IMR-90 (cell line): ENCODE measurements around the gene PI4KA. TPM values are rescaled to one million over a fixed set of nuclear protein-coding genes. Genes with fewer than 3 reads are reported as not detected.

Experiments
- ATAC-seq: fragments of 200-7000 bp; cut with Tn5 transposase; 2 replicates; pipeline ENCODE4 v1.9.1; 2020; ENCODE audit warnings: low read depth, mild to moderate bottlenecking, moderate library complexity
- BruUV-seq: library from RNA; stranded (reverse); fragments of 400-500 nt; replicated peaks from 2 replicates; lab custom pipeline; 2021; lab: Mats Ljungman, UMichigan
- CTCF ChIA-PET: fragments of 300-600 bp; formaldehyde crosslinking; extraction: SDS; loops from one replicate; lab custom pipeline; 2021; ENCODE audit warnings: antibody characterized with exemption; lab: Yijun Ruan, JAX
- POLR2A ChIA-PET: fragments of 300-600 bp; sonication (Branson Sonifier 250); formaldehyde crosslinking; loops from one replicate; lab custom pipeline; 2022; ENCODE audit warnings: antibody characterized with exemption; ENCODE audit not compliant: unreplicated experiment; lab: Charles Lee
- DNase-seq: peaks from one replicate; pipeline ENCODE4 v3.0.0; 2013
- H2AFZ ChIP-seq: replicated peaks from 2 replicates; pipeline ENCODE3; 2013; ENCODE audit warnings: low read length, mild to moderate bottlenecking; ENCODE audit not compliant: poor library complexity
- H2AK5ac ChIP-seq: 2 replicates; pipeline ENCODE4 v1.6.1; 2013; ENCODE audit warnings: low read depth, low read length, inconsistent platforms
- H2AK9ac ChIP-seq: replicated peaks from 2 replicates; pipeline ENCODE3; 2013; ENCODE audit warnings: mild to moderate bottlenecking, low read depth, low read length, moderate library complexity; ENCODE audit not compliant: poor library complexity
- H2BK120ac ChIP-seq: 2 replicates; pipeline ENCODE4 v1.6.1; 2013; ENCODE audit warnings: low read depth, low read length, inconsistent platforms
- H2BK15ac ChIP-seq: 3 replicates; pipeline ENCODE4 v1.6.1; 2013; ENCODE audit warnings: low read depth, low read length, inconsistent platforms
- H2BK20ac ChIP-seq: 2 replicates; pipeline ENCODE4 v1.6.1; 2013; ENCODE audit warnings: low read depth, mild to moderate bottlenecking, inconsistent platforms, low read length, moderate library complexity
- H2BK5ac ChIP-seq: 2 replicates; pipeline ENCODE4 v1.6.1; 2013; ENCODE audit warnings: mild to moderate bottlenecking, low read depth, low read length, inconsistent platforms; ENCODE audit not compliant: poor library complexity, severe bottlenecking
- H3K14ac ChIP-seq: replicated peaks from 2 replicates; pipeline ENCODE4 v1.6.1; 2013; ENCODE audit warnings: low read depth, low read length, inconsistent platforms
- H3K18ac ChIP-seq: 2 replicates; pipeline ENCODE4 v1.6.1; 2013; ENCODE audit warnings: low read depth, low read length, control low read depth
- H3K23ac ChIP-seq: 2 replicates; pipeline ENCODE4 v1.6.1; 2013; ENCODE audit warnings: low read depth, low read length, inconsistent platforms
- H3K27ac ChIP-seq: 2 replicates; pipeline ENCODE4 v1.5.1; 2013; ENCODE audit warnings: mild to moderate bottlenecking, control low read depth, low read length; ENCODE audit not compliant: insufficient read depth
- H3K27me3 ChIP-seq: 2 replicates; pipeline ENCODE4 v1.6.1; 2013; ENCODE audit warnings: low read length; ENCODE audit not compliant: control insufficient read depth, insufficient read depth
- H3K36me3 ChIP-seq: 2 replicates; pipeline ENCODE4 v1.6.1; 2013; ENCODE audit warnings: low read length, mixed read lengths; ENCODE audit not compliant: control insufficient read depth, insufficient read depth
- H3K4ac ChIP-seq: 2 replicates; pipeline ENCODE4 v1.6.1; 2013; ENCODE audit warnings: low read depth, low read length, inconsistent platforms
- H3K4me1 ChIP-seq: 2 replicates; pipeline ENCODE4 v1.6.1; 2013; ENCODE audit warnings: low read length, mixed read lengths; ENCODE audit not compliant: control insufficient read depth, insufficient read depth
- H3K4me2 ChIP-seq: 2 replicates; pipeline ENCODE4 v1.6.1; 2013; ENCODE audit warnings: low read depth, mild to moderate bottlenecking, control low read depth, low read length, moderate library complexity
- H3K4me3 ChIP-seq: 2 replicates; pipeline ENCODE4 v1.5.1; 2013; ENCODE audit warnings: low read depth, mild to moderate bottlenecking, control low read depth, low read length, moderate library complexity; ENCODE audit not compliant: insufficient read depth
- H3K56ac ChIP-seq: 2 replicates; pipeline ENCODE4 v1.6.1; 2013; ENCODE audit warnings: low read length, inconsistent platforms; ENCODE audit not compliant: insufficient read depth; ENCODE audit errors: extremely low read depth
- H3K79me1 ChIP-seq, 2 experiments: 2 replicates each; pipeline ENCODE4 v1.6.1; 2013; ENCODE audit warnings: low read length in 2 of 2, inconsistent platforms in 1 of 2, low read depth in 1 of 2
- H3K9ac ChIP-seq: 2 replicates; pipeline ENCODE4 v1.6.1; 2013; ENCODE audit warnings: low read depth, low read length, control low read depth
- H3K9me1 ChIP-seq: 2 replicates; pipeline ENCODE4 v1.6.1; 2013; ENCODE audit warnings: low read length, inconsistent platforms; ENCODE audit not compliant: insufficient read depth
- H3K9me3 ChIP-seq: 2 replicates; pipeline ENCODE4 v1.6.1; 2013; ENCODE audit warnings: low read length; ENCODE audit not compliant: control insufficient read depth, insufficient read depth
- H4K20me1 ChIP-seq: 2 replicates; pipeline ENCODE4 v1.6.1; 2013; ENCODE audit warnings: low read length, inconsistent platforms; ENCODE audit not compliant: insufficient read depth
- H4K5ac ChIP-seq: 2 replicates; pipeline ENCODE4 v1.6.1; 2013; ENCODE audit warnings: mild to moderate bottlenecking, low read depth, low read length, control low read depth
- H4K8ac ChIP-seq, 2 experiments: 2 replicates each; pipeline ENCODE4 v1.6.1; 2013; ENCODE audit warnings: low read depth in 2 of 2, low read length in 2 of 2, control low read depth in 1 of 2, inconsistent platforms in 1 of 2
- H4K91ac ChIP-seq: 2 replicates; pipeline ENCODE4 v1.6.1; 2013; ENCODE audit warnings: low read depth, low read length, inconsistent platforms; ENCODE audit not compliant: insufficient read depth
- BHLHE40 ChIP-seq: fragments of 150-350 bp; IDR thresholded peaks from 2 replicates; pipeline ENCODE4 v1.6.1; 2016; ENCODE audit warnings: mild to moderate bottlenecking, low read depth, low read length
- CEBPB ChIP-seq: IDR thresholded peaks from 2 replicates; pipeline ENCODE4 v1.6.1; 2012; ENCODE audit warnings: low read depth, low read length, improper control_type of control experiment
- CHD1 ChIP-seq: IDR thresholded peaks from 2 replicates; pipeline ENCODE4 v1.6.1; 2012; ENCODE audit warnings: low read depth, low read length, improper control_type of control experiment
- CTCF ChIP-seq: conservative IDR thresholded peaks from 2 replicates; pipeline ENCODE4 v1.5.1; 2012; ENCODE audit warnings: mild to moderate bottlenecking, low read depth, low read length, improper control_type of control experiment
- ELK1 ChIP-seq: fragments of 150-350 bp; IDR thresholded peaks from 2 replicates; pipeline ENCODE4 v1.6.1; 2016; ENCODE audit warnings: low read depth, mild to moderate bottlenecking, low read length, moderate library complexity, borderline replicate concordance
- FOS ChIP-seq: fragments of 150-350 bp; IDR thresholded peaks from 2 replicates; pipeline ENCODE4 v1.6.1; 2016; ENCODE audit warnings: low read depth, low read length
- MAFK ChIP-seq: IDR thresholded peaks from 2 replicates; pipeline ENCODE4 v1.6.1; 2012; ENCODE audit warnings: low read depth, low read length, improper control_type of control experiment
- MAZ ChIP-seq: IDR thresholded peaks from 2 replicates; pipeline ENCODE4 v1.6.1; 2012; ENCODE audit warnings: low read depth, mild to moderate bottlenecking, low read length, improper control_type of control experiment, moderate library complexity, borderline replicate concordance
- MXI1 ChIP-seq: IDR thresholded peaks from 2 replicates; pipeline ENCODE4 v1.6.1; 2012; ENCODE audit warnings: low read depth, mild to moderate bottlenecking, low read length, moderate library complexity, borderline replicate concordance
- NFE2L2 ChIP-seq: fragments of 150-350 bp; IDR thresholded peaks from 2 replicates; pipeline ENCODE4 v1.6.1; 2016; ENCODE audit warnings: low read depth, mild to moderate bottlenecking, low read length
- POLR2A ChIP-seq: IDR thresholded peaks from 2 replicates; pipeline ENCODE4 v1.6.1; 2012; ENCODE audit warnings: mild to moderate bottlenecking, low read depth, low read length
- RAD21 ChIP-seq: IDR thresholded peaks from 2 replicates; pipeline ENCODE4 v1.6.1; 2012; ENCODE audit warnings: low read length, improper control_type of control experiment
- RCOR1 ChIP-seq: IDR thresholded peaks from 2 replicates; pipeline ENCODE4 v1.6.1; 2012; ENCODE audit warnings: mild to moderate bottlenecking, low read length, improper control_type of control experiment; ENCODE audit not compliant: insufficient replicate concordance
- RFX5 ChIP-seq: IDR thresholded peaks from 2 replicates; pipeline ENCODE4 v1.8.0; 2012; ENCODE audit warnings: low read depth, mild to moderate bottlenecking, low read length, moderate library complexity
- SMC3 ChIP-seq: fragments of 150-350 bp; IDR thresholded peaks from 2 replicates; pipeline ENCODE4 v1.6.1; 2016; ENCODE audit warnings: low read depth, mild to moderate bottlenecking, antibody characterized with exemption, low read length, moderate library complexity
- WGBS, 2 experiments: methylation state at CpG; one replicate each; pipeline versions ENCODE4 v1.1.5 to v1.1.7; 2013; ENCODE audit warnings: missing lambda C conversion rate in 2 of 2; ENCODE audit not compliant: insufficient read length in 1 of 2; ENCODE audit errors: extremely low coverage in 2 of 2; 5-methylcytosine and 5-hydroxymethylcytosine counted together
- dilution Hi-C: fragments of 300-500 bp; cut with HindIII; formaldehyde crosslinking; loops from one replicate; pipeline ENCODE4 v1.14.3; 2018; ENCODE audit warnings: low sequenced_read_pairs; ENCODE audit not compliant: unreplicated experiment
- in situ Hi-C: fragments of 300-500 bp; cut with MboI; formaldehyde crosslinking; loops from 3 replicates; pipeline ENCODE4 v1.14.3; 2019; ENCODE audit warnings: low sequenced_read_pairs, inconsistent platforms, mixed read lengths
- intact Hi-C: fragments of 100-400 bp; cut with micrococcal nuclease; formaldehyde crosslinking; loops from 2 replicates; pipeline ENCODE4 v1.10.0; 2022
- polyA plus RNA-seq, 3 experiments: library from polyadenylated mRNA; depleted of rRNA; stranded (reverse); fragments of >200 nt; gene quantifications; 2 replicates each; pipeline ENCODE4 v1.2.3, GENCODE V29; 2012; ENCODE audit warnings: low replicate concordance in 1 of 3
- total RNA-seq: library from RNA; depleted of rRNA; stranded (reverse); fragments of >200 nt; gene quantifications from 2 replicates; pipeline ENCODE4 v1.2.3, GENCODE V29; 2012
- TF ChIP-seq, protein P1 (sequence below): fragments of 150-350 bp; IDR thresholded peaks from 2 replicates; pipeline ENCODE4 v1.6.1; 2017; ENCODE audit warnings: mild to moderate bottlenecking, antibody characterized with exemption, low read length, low read depth

Gene PI4KA
- total and polyA plus RNA-seq, 2 of the 4 experiments (the other 2 are of a cell fraction): 16.8 to 35.5 TPM

DNA sequence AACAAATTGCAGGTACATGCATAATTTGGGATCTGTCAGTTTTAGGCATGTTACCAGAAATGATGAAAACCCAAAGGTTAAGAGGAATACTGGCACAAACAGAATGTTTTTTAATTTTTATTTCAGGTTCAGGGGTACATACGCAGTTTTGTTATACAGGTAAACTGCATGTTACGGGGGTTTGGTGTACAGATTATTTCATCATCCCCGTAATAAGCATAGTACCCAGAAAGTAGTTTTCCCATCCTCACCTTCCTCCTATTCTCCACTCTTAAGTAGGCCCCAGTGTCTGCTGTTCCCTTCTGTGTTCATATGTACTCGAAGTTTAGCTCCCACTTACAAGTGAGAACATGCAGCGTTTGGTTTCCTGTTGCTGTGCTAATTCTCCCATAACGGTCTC is 33.0 kb downstream of the PI4KA start:
- H3K14ac ChIP-seq: no peak overlapping the region
- WGBS, 2 experiments: 92% methylated on average over 2 of the region's 6 CpGs; no CpG with 5 or more reads in 1 of the 2 experiments
- no peak overlapping the region for H3K4ac ChIP-seq
- H3K9ac ChIP-seq: no peak overlapping the region
- H4K20me1 ChIP-seq: no peaks in the 10 kb centered on the region
- no peak overlapping the region for H3K4me3 ChIP-seq
- no peak overlapping the region for H2AK9ac ChIP-seq
- H4K5ac ChIP-seq: peak overlapping the region; percentile 7; the same call in 1 of the 2 replicates
- ATAC-seq (no peak), DNase-seq (no peak)
- CTCF ChIA-PET: no interaction called here
- 0 out of 2 replicates have a peak overlapping the region, but pooled peaks have one; percentile 7 for H4K91ac ChIP-seq
- no peak overlapping the region for H2BK20ac ChIP-seq
- in situ Hi-C loops (no loop called here), intact Hi-C loops (no loop called here), dilution Hi-C loops (no loop called here)
- no peak overlapping the region for H2BK15ac ChIP-seq
- H3K56ac ChIP-seq: no peak overlapping the region
- H3K23ac ChIP-seq: no peak overlapping the region
- H3K27me3 ChIP-seq: no peaks in the 10 kb centered on the region
- no peak overlapping the region for H3K27ac ChIP-seq
- POLR2A ChIA-PET: no interaction called here
- peaks cover 7 to 12% of the 10 kb centered on the region in 2 experiments; a peak in 3 of 4 replicates for H3K79me1 ChIP-seq
- H2AK5ac ChIP-seq: peak overlapping the region; percentile 57; the same call in 1 of the 2 replicates
- peaks cover 9% of the 10 kb centered on the region for H3K36me3 ChIP-seq
- no peaks in the 10 kb centered on the region for H3K9me1 ChIP-seq
- H2AFZ ChIP-seq: no peak overlapping the region
- no peak overlapping the region for H3K18ac ChIP-seq
- TF ChIP-seq NFE2L2 (no peak), RCOR1 (no peak), SMC3 (no peak), ELK1 (no peak), FOS (no peak), POLR2A (no peak), RAD21 (no peak), MAFK (no peak), CEBPB (no peak), BHLHE40 (no peak), MAZ (no peak), CTCF (no peak), MXI1 (no peak), CHD1 (no peak), RFX5 (no peak)
- TF ChIP-seq, protein P1, sequence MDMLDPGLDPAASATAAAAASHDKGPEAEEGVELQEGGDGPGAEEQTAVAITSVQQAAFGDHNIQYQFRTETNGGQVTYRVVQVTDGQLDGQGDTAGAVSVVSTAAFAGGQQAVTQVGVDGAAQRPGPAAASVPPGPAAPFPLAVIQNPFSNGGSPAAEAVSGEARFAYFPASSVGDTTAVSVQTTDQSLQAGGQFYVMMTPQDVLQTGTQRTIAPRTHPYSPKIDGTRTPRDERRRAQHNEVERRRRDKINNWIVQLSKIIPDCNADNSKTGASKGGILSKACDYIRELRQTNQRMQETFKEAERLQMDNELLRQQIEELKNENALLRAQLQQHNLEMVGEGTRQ: no peak
- no peak overlapping the region for H3K4me2 ChIP-seq
- no peak overlapping the region for H2BK120ac ChIP-seq
- BruUV-seq: no TSS peak
- H3K9me3 ChIP-seq: no peaks in the 10 kb centered on the region
- no peaks in the 10 kb centered on the region for H3K4me1 ChIP-seq
- H2BK5ac ChIP-seq: no peak overlapping the region
- no peak overlapping the region for H4K8ac ChIP-seq
